Hepatocyte (in vitro differentiated cells): Measurements from ENCODE around the gene GNG7.

ENCODE experiments used
- EZH2 ChIP-seq: fragments of 200-600 bp; sonication (generic); IDR thresholded peaks from 2 replicates; pipeline ENCODE4 v1.6.1; 2016; ENCODE audit warnings: antibody characterized with exemption, mild to moderate bottlenecking, borderline replicate concordance
- EZH2phosphoT487 ChIP-seq: fragments of 200-600 bp; sonication (generic); IDR thresholded peaks from one replicate; pipeline ENCODE4 v1.6.1; 2018; ENCODE audit warnings: antibody characterized with exemption, mild to moderate bottlenecking, low read depth, moderate library complexity; ENCODE audit not compliant: unreplicated experiment, severe bottlenecking
- TF ChIP-seq, protein P1 (sequence below): fragments of 200-600 bp; sonication (generic); IDR thresholded peaks from 2 replicates; pipeline ENCODE4 v1.5.1; 2016; ENCODE audit warnings: antibody characterized with exemption, mild to moderate bottlenecking; ENCODE audit not compliant: poor library complexity

DNA sequence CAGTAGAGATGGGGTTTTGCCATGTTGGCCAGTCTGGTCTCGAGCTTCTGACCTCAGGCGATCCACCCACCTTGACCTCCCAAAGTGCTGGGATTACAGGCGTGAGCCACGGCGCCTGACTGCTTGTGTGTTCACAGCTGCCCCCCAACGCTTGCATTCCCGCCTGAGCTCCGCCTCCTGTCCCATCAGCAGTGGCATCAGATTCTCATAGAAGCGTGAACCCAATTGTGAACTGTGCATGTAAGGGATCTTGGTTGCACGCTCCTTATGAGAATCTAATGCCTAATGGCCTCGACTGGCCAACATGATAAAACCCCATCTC is 150.7 kb downstream of the GNG7 start:
- TF ChIP-seq, protein P1, sequence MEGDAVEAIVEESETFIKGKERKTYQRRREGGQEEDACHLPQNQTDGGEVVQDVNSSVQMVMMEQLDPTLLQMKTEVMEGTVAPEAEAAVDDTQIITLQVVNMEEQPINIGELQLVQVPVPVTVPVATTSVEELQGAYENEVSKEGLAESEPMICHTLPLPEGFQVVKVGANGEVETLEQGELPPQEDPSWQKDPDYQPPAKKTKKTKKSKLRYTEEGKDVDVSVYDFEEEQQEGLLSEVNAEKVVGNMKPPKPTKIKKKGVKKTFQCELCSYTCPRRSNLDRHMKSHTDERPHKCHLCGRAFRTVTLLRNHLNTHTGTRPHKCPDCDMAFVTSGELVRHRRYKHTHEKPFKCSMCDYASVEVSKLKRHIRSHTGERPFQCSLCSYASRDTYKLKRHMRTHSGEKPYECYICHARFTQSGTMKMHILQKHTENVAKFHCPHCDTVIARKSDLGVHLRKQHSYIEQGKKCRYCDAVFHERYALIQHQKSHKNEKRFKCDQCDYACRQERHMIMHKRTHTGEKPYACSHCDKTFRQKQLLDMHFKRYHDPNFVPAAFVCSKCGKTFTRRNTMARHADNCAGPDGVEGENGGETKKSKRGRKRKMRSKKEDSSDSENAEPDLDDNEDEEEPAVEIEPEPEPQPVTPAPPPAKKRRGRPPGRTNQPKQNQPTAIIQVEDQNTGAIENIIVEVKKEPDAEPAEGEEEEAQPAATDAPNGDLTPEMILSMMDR: no peak
- TF ChIP-seq EZH2 (no peak), EZH2phosphoT487 (no peak)
